DMS153 treated with DMSO at 0.1 percent for 48 hours (cell line): ENCODE results near the gene RHBDL1.
A peak's percentile ranks its signal among the peaks of the same experiment; 100 is the strongest.

Source experiments
- DNase-seq: peaks from one replicate; lab custom pipeline; 2025; ENCODE audit not compliant: unreplicated experiment; lab: John Stamatoyannopoulos, UW

RHBDL1 gene

DNA sequence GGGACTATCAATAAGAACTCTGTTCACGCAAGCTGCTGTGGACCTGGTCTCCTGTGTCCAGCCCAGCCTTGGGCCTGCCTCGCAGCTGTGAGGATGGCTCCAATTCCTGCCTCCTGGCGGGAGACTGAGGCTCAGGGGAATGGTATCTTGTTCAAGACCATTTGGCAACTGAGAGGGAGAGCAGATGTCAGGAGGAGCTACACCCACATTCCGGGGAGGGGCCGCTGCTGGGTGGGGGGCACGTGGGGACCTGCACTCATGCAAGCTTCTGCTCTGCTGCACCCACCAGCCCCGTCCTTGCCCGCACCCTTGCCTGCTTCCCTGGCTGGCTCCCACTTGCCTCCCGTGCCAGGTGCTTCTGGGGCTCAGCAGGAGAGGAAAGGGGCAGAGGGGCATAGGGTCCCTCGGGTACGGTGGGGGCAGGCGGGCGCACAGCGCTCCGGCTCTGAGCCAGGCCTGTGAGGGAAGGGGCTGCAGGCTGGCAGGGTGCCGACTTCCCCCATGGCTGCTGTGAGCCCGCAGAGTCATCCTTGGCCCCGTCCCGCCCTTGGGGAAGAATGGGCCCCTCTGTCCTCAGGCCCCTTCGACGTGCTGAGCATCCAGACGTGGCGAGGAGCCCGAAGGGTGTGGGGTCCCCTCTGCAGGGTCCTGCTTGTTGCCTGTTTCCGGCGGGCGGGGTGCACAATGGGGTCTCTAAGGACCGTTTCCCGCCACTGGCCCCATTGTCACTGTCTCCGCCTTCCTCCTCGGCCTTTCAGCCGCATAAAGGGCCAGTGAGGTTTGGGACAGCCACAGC lies 42.2 kb downstream of the RHBDL1 start:
- DNase-seq: no peak

DNA sequence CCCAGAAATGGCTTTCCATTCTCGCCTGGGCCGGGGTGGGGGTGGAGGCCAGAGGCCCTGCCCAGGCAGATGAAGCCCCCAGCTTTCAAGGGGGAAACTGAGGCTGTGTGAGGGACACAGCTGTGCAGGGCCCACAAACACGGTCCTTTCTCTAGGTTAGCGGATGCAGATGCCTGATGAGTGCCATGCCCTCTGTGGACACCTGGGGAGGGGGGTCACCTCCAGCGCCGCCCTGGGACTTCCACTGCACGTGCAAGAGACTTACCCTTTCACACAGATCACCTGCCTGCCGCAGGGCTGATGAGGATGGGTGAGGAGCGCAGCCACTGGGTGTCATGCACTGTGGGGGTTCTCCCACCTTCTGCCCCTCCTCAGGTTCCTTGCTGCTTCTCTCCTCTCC lies 42.9 kb downstream of the RHBDL1 start:
- DNase-seq: no peak

DNA sequence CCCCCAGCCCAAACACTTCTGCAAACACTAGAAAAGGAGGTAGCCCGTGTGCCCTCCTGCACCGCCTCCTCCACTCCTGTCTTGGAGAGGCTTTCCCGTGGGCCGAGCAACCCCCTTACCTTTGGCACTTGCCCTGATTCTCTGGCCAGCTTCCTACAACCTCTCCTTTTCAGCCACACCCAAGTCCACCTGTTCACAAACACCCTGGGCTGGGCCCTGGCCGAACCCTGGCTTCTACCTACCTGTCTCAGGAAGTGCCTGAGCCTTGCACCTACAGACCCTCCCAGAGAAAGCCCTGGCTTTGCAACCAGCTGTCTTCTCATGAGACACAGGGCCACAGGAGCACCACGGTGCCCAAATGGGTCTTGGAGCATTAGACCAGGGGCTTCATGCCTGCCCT lies 43.5 kb downstream of the RHBDL1 start:
- no peak for DNase-seq

- DNase-seq: no peak
Observed at GRCh38 chr16:719815-720446, 44.5 kb downstream of the RHBDL1 start.

DNA sequence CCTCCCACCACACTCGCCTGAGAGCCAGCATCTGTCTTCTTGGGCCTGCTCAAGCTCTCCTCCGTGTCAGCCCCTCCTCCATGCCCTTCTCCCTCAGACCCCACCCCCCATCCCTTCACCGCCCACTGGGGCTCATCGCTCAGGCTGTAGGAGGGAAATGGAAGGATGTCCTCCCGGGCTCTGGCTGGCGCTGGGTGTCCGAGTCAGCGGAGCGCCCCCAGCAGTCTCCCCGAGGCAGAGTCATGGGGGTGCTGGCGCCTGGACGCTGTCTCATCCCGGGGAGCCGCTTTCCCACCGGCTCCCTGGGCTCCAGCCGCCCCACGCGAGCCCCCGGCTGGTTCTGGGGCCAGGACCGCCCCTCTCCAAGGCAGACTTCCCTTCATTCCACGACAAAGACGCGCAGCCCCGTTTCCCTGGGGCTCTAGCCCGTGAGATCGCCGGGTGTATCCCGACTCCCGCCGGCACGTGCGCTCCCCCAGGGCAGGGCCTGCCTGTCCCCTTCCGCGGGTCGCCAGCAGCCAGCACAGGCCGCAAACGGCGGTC lies 45.0 kb downstream of the RHBDL1 start:
- peak; percentile 14 for DNase-seq

- peak; percentile 85 for DNase-seq
Observed at GRCh38 chr16:720990-721764, 45.7 kb downstream of the RHBDL1 start, which contains the start of gene ANTKMT. Gene ANTKMT (plus strand): TSS chr16:721146. CDS start chr16:721275, 129 bp downstream.

DNA sequence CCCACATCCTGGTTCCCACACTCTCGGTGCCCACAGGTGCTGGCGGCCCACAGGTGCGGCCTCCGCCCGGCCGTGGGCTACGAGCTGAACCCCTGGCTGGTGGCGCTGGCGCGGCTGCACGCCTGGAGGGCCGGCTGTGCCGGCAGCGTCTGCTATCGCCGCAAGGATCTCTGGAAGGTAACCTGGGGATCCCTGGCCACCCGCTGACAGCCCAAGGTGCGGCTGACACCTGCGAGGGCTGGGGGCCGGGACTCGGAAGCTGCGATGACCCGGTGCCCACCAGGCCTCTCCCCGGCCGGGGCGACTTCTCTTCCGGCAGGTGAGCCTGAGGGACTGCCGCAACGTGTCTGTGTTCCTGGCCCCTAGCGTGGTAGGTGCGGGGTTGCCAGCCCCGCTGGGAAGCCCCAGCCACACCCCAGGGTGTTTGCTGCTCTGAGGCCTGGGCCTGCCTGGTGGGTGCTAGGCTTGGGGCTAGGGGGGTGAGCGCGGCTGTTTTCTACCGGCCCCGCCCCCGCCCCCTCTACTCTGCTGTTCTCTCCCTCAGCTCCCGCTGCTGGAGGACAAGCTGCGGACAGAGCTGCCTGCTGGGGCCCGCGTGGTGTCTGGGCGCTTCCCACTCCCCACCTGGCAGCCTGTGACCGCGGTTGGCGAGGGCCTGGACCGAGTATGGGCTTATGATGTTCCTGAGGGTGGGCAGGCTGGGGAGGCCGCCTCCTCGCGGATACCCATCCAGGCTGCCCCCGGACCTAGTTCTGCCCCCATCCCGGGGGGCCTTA lies 46.5 kb downstream of the RHBDL1 start:
- DNase-seq: no peak

GRCh38 chr16:722835-723633 lies 47.6 kb downstream of the RHBDL1 start:
- no peak for DNase-seq

DNA sequence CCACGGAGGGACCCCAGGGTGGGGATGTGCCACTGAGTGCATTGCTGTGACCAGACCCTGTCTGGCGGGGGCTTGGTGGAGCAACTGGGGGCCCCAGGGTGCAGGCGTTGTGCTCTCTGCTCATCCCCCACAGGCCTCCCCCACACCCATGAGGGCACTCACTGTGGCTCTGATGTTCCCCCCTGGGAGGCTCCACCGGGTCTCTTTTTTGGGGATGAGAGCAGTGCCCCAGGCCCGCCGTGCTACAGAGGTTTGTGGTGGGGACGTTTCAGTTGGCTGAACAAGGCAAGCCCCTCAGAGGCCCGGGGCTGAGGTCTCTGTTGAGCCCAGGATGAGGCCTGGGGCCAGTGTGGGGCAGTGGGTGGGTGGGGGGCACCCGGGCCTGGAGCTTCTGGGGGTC lies 48.2 kb downstream of the RHBDL1 start:
- DNase-seq: no peak

GRCh38 chr16:724188-725040 lies 48.9 kb downstream of the RHBDL1 start:
- no peak for DNase-seq

DNA sequence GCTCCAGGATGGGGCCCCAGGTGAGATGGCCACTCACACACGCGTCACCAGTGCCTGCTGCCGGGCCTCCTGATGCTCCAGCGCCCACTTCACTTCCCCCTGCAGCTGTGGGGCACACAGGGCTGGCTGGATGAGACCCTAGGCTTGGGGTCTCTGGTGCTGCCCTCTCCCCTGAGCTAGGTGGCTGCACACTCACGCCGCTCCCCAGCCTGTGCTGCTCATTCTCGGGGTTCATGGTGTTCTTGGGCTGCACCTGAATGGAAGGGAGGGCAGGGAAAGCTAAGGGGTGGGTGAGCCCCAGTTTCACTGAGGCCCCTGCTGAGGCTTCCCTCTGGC lies 49.5 kb downstream of the RHBDL1 start:
- DNase-seq: no peak

DNA sequence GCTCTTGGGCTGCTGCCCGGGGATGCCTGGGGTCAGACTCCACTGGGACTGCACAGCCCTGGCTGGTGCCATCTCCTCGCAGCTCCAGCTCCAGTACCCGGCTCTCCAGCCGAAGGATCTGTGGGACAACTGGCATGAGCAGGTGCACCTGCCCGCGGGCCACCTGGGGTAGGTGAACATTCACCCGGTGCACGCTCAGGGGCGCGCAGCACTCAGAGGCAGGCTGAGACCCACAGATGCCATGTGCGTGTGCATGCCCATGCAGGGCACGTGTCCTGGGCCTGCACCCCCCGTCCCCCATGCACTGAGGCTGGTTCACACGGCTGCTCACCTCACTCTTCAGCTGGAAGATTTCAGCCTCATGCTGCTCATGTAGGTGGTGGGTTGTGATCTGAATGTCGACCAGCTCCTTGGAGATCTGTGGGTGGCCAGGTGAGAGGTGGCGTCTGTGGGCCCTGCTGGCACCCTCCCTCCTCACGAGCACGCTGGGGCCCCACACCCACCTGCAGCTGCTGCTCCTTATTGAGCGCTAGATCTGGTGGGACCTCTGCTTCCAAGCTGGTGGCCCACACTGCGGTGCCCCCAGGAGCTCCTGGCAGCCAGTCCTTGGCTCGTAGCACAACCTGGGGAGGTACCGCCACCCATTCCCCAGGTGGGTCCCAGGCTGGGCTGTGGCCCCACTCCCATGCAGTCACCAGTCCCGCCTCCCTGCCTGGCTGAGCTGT lies 50.2 kb downstream of the RHBDL1 start:
- no peak for DNase-seq

DNA sequence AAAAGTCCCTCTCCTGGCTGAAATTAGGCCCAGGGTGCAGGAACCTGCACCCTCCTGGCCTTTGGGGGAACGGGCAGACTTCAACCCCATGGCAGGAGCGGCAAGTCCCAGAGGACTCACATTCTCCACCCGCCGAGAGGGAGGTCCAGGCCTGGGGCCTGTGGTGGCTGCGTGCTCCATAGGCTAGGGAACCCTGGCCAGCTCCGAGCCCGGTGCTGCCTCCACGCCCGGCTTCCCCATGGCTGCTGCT lies 50.6 kb downstream of the RHBDL1 start:
- DNase-seq: no peak

DNA sequence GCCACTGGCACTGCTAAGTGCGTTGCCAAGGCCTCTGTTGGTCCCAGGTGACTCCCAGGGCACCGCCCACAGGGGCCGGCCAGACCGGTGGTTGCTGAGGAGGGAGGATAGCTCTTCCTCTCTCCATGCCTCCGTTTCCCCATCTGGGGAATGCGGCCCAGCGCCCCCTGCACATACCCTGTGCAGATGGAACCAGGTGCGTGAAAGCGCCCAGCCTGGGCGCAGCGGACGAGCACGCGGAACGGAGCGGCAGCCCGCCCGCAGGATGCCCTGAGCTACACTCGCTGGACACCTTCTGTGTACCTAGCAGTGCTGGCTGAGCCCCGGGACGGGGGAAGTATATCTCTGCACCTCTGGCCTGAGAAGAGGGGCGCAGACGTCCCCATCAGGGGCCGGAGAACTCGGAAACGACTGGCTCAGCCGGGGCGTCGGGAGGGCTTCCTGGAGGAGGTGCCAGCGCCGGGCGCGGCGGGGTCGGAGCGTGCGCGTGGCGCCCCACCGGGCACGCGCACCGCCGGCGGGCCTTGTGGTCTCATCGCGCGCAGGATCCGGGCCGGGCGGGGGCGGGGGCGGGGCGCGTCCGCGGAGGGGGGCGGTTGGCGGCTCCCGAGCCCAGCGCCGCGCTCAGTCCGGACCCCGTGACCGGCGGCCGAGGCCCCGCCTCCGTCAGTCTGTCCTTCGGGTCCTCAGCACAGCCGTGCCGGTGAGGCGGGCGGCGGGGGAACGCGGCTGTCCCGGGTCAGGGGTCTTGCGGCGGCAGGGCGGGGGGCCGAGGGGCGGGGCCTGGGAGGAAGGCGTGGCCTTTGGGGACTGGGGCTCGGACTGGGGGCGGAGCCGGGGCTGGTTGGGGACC lies 51.2 kb downstream of the RHBDL1 start, which contains the start of the genes CCDC78 and HAGHL:
CCDC78 (minus strand) TSS at position 6 of the 853 bp plus-strand sequence. CDS start 76 bp downstream, outside the sequence.
HAGHL (plus strand) TSS at position 669 of the 853 bp plus-strand sequence. CDS start 404 bp downstream, outside the sequence.
- DNase-seq: no peak

DNA sequence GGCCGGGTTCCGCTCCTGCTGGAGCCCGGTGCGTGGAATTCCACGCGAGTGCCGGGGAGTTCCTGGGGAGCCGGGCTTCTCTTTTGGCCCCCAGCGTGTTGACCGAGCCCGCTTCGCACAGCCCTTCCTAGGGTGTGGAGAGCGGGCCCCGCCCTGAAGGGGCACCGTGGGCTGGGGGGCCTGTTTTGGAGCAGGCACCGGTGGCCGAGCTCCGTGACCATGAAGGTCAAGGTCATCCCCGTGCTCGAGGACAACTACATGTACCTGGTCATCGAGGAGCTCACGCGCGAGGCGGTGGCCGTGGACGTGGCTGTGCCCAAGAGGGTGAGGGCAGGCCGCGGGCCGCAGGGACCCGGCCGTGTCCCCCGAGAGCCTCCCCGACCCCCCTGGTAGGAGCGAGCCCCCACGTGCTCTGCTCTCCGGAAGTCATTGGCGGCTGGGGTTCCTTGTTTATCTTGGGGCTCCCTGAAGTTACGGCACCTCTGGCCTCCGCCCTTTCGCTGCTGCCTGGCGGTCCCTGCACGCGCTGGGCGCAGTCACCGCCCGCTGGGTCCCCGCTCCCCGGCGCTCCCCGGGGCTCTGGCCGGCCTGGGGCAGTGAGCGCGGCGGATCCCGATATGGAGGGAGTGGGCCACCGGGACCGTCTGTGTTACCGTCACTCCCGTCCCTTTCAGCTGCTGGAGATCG lies 52.0 kb downstream of the RHBDL1 start:
- DNase-seq: no peak
